OCI-LY7 (cell line): ENCODE data around the gene EHD3. TPM values are rescaled to one million over a fixed set of nuclear protein-coding genes. Genes with fewer than 3 reads are reported as not detected.
A peak's percentile ranks its signal among the peaks of the same experiment; 100 is the strongest.
"Not testable (repeated sequence)": the region's sequence is repeated elsewhere in the genome, so short reads cannot be mapped to it uniquely, and the experiment has no call there.

Experiments
- BruUV-seq: library from RNA; stranded (reverse); fragments of 400-500 nt; replicated peaks from 2 replicates; lab custom pipeline; 2021; lab: Mats Ljungman, UMichigan
- CTCF ChIA-PET: fragments of 300-600 bp; sonication (Branson Sonifier 250); formaldehyde crosslinking; loops from one replicate; lab custom pipeline; 2022; ENCODE audit warnings: antibody characterized with exemption; ENCODE audit not compliant: unreplicated experiment; lab: Charles Lee
- POLR2A ChIA-PET: fragments of 300-600 bp; sonication (Branson Sonifier 250); formaldehyde crosslinking; loops from one replicate; lab custom pipeline; 2022; ENCODE audit warnings: antibody characterized with exemption; lab: Charles Lee
- DNase-seq: peaks from one replicate; pipeline ENCODE4 v3.0.0-alpha.2; 2015; ENCODE audit warnings: low spot score
- H2AFZ ChIP-seq: fragments of 200-600 bp; sonication (generic), shearing (Covaris generic); 2 replicates; pipeline ENCODE4 v1.6.1; 2014; ENCODE audit warnings: mild to moderate bottlenecking, antibody characterized with exemption, low read length, moderate library complexity
- H3K27ac ChIP-seq: fragments of 200-600 bp; sonication (generic); 2 replicates; pipeline ENCODE4 v1.5.1; 2014; ENCODE audit warnings: mixed run types, low read depth, mild to moderate bottlenecking, moderate library complexity, low read length, inconsistent platforms; ENCODE audit not compliant: poor library complexity, severe bottlenecking
- H3K36me3 ChIP-seq: fragments of 200-600 bp; sonication (generic); 2 replicates; pipeline ENCODE4 v1.6.1; 2014; ENCODE audit warnings: mild to moderate bottlenecking, antibody characterized with exemption, low read length, moderate library complexity, mixed read lengths; ENCODE audit not compliant: insufficient read depth
- H3K4me1 ChIP-seq: fragments of 200-600 bp; sonication (generic); 2 replicates; pipeline ENCODE4 v1.5.1; 2014; ENCODE audit warnings: mild to moderate bottlenecking, low read length; ENCODE audit not compliant: insufficient read depth, poor library complexity, severe bottlenecking
- H3K4me2 ChIP-seq: fragments of 200-600 bp; sonication (generic); 2 replicates; pipeline ENCODE4 v1.6.1; 2014; ENCODE audit warnings: mild to moderate bottlenecking, low read length
- H3K4me3 ChIP-seq: fragments of 200-600 bp; sonication (generic); 2 replicates; pipeline ENCODE4 v1.5.1; 2014; ENCODE audit warnings: mild to moderate bottlenecking, low read depth, low read length; ENCODE audit not compliant: poor library complexity, severe bottlenecking
- H3K79me2 ChIP-seq: fragments of 200-600 bp; sonication (generic); 2 replicates; pipeline ENCODE4 v1.6.1; 2016; ENCODE audit warnings: low read depth, mild to moderate bottlenecking, low read length, moderate library complexity, mixed read lengths; ENCODE audit not compliant: insufficient read depth
- H3K9me2 ChIP-seq: fragments of 200-600 bp; sonication (generic); 2 replicates; pipeline ENCODE4 v1.6.1; 2016; ENCODE audit warnings: mild to moderate bottlenecking, low read length, mixed read lengths; ENCODE audit not compliant: insufficient read depth
- H3K9me3 ChIP-seq: fragments of 200-600 bp; sonication (generic); 2 replicates; pipeline ENCODE4 v1.6.1; 2014; ENCODE audit warnings: mild to moderate bottlenecking, mixed run types, low read length, mixed read lengths
- H4K20me1 ChIP-seq: fragments of 200-600 bp; sonication (generic); 2 replicates; pipeline ENCODE4 v1.6.1; 2014; ENCODE audit warnings: mild to moderate bottlenecking, antibody characterized with exemption, low read length, moderate library complexity, mixed read lengths; ENCODE audit not compliant: insufficient read depth
- EZH2phosphoT487 ChIP-seq: fragments of 200-600 bp; sonication (generic); IDR thresholded peaks from 2 replicates; pipeline ENCODE4 v1.6.1; 2018; ENCODE audit warnings: low read depth, borderline replicate concordance, mild to moderate bottlenecking, mixed run types, antibody characterized with exemption, low read length, moderate library complexity, mixed read lengths
- intact Hi-C: fragments of 100-400 bp; cut with micrococcal nuclease; formaldehyde crosslinking; loops from one replicate; pipeline ENCODE4 v1.10.0; 2022; ENCODE audit not compliant: unreplicated experiment
- total RNA-seq, 2 experiments: library from RNA; depleted of rRNA in 1 of 2; stranded (reverse); fragments of >200 nt in 1 of 2; shearing (Covaris generic) in 1 of 2; gene quantifications; 2 replicates each; pipeline ENCODE4 v1.2.3, GENCODE V29; 2014 to 2022
- TF ChIP-seq, protein P1 (sequence below): fragments of 200-600 bp; sonication (generic); conservative IDR thresholded peaks from 2 replicates; pipeline ENCODE4 v1.5.1; 2014; ENCODE audit warnings: mild to moderate bottlenecking, antibody characterized with exemption, low read length, moderate library complexity, mixed read lengths

Gene EHD3
- total RNA-seq, 2 experiments from 2014 or later: 0.73 to 3.4 TPM

DNA sequence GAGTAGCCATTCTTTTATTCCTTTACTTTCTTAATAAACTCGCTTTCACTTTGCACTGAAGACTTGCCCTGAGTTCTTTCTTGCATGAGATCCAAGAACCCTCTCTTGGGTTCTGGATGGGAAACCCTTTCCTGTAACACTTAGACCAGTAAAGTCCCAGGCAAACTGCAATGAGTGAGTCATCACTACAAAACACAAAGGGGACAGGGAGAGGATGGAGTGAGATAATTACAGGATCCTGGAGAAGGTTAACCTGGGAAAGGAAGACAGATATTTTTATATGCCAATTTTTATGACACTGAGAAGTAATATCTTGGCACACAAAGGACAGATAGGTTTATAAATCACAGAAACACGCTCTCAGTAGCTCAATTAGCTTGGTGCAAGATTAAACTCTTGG lies 48.7 kb downstream of the EHD3 start:
- POLR2A ChIA-PET: no interaction called here

DNA sequence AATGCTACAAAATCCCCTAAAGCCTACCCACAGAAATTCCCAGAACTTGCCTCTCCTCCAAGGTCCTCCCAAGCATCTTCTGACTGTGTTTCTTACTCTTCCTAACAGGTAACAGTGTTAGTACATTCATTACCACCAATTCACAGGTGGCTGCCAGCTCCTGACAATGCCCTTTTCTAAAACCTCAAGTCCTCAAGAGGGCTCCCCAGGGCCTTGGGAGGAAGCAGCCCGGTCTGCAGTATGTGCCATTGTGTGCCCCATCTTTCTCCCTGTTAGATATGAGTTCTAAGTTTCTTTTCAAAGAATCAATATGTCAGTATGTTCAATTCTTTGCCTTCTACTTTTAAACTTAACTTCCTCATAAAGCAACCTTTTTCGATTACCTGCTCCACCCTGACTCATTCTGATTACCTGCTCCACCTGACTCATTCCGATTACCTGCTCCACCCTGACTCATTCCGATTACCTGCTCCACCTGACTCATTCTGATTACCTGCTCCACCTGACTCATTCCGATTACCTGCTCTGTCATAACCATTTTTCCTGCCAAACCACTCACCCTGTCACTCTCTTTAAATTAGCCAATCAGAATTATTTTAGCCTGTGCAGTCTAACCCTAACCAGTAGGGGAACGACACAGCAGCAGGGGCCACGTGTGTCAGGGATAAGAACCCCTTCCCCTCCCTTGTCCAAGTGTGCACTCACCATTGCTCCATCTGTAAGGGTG lies 49.4 kb downstream of the EHD3 start:
- CTCF ChIA-PET, intact Hi-C loops, H3K9me2 ChIP-seq: not testable (repeated sequence)

More for the DNA sequence above, 48.7 kb downstream of the EHD3 start:
- H3K27ac ChIP-seq: no peak overlapping the region
- no peaks in the 10 kb centered on the region for H4K20me1 ChIP-seq
- H3K9me2 ChIP-seq: no peaks in the 10 kb centered on the region
- no peak for TF ChIP-seq EZH2phosphoT487
- TF ChIP-seq, protein P1, sequence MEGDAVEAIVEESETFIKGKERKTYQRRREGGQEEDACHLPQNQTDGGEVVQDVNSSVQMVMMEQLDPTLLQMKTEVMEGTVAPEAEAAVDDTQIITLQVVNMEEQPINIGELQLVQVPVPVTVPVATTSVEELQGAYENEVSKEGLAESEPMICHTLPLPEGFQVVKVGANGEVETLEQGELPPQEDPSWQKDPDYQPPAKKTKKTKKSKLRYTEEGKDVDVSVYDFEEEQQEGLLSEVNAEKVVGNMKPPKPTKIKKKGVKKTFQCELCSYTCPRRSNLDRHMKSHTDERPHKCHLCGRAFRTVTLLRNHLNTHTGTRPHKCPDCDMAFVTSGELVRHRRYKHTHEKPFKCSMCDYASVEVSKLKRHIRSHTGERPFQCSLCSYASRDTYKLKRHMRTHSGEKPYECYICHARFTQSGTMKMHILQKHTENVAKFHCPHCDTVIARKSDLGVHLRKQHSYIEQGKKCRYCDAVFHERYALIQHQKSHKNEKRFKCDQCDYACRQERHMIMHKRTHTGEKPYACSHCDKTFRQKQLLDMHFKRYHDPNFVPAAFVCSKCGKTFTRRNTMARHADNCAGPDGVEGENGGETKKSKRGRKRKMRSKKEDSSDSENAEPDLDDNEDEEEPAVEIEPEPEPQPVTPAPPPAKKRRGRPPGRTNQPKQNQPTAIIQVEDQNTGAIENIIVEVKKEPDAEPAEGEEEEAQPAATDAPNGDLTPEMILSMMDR: no peak
- H3K4me3 ChIP-seq: no peak overlapping the region
- H3K4me1 ChIP-seq: no peaks in the 10 kb centered on the region
- no peaks in the 10 kb centered on the region for H3K36me3 ChIP-seq
- intact Hi-C loops: no loop called here
- CTCF ChIA-PET: no interaction called here
- no peak overlapping the region for H2AFZ ChIP-seq
- DNase-seq: no peak
- H3K4me2 ChIP-seq: no peak overlapping the region
- no TSS peak for BruUV-seq
- H3K9me3 ChIP-seq: no peaks in the 10 kb centered on the region
- H3K79me2 ChIP-seq: no peaks in the 10 kb centered on the region

DNA sequence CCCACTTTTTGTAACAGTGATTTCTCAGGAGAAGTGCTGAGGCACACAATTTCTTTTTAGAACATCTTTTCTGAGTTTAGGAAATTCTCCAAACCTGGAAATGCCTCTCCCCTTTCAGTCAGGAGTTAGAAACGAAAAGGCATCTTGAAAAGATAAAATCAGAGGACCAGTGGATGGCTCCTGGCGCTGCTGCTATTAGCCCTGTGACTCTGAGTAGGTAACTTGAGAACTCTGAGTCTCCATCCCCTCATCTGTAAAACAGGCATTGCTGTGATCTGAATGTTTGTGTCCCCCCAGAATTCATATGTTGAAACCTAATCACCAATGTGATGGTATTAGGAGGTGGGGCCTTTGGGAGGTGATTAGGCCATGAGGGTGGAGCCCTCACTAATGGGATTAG lies 50.2 kb downstream of the EHD3 start:
- H4K20me1 ChIP-seq: no peaks in the 10 kb centered on the region
- H3K36me3 ChIP-seq: no peaks in the 10 kb centered on the region
- no peak overlapping the region for H3K27ac ChIP-seq
- H3K9me2 ChIP-seq: no peaks in the 10 kb centered on the region
- no peak overlapping the region for H2AFZ ChIP-seq
- no peaks in the 10 kb centered on the region for H3K79me2 ChIP-seq
- no TSS peak for BruUV-seq
- CTCF ChIA-PET: no interaction called here
- H3K4me3 ChIP-seq: no peak overlapping the region
- H3K4me1 ChIP-seq: no peaks in the 10 kb centered on the region
- DNase-seq: no peak
- intact Hi-C loops: no loop called here
- TF ChIP-seq, protein P1: no peak
- no peak for TF ChIP-seq EZH2phosphoT487
- no peak overlapping the region for H3K4me2 ChIP-seq
- no peaks in the 10 kb centered on the region for H3K9me3 ChIP-seq
- POLR2A ChIA-PET: interaction anchor here (1.5 kb wide), 1 partner anchor 28 kb away, joined by 3 read pairs; no protein-coding TSS in a partner anchor

More for the DNA sequence above, 49.4 kb downstream of the EHD3 start:
- POLR2A ChIA-PET, H3K4me1 ChIP-seq, H2AFZ ChIP-seq, H4K20me1 ChIP-seq, H3K4me2 ChIP-seq, H3K9me3 ChIP-seq, H3K27ac ChIP-seq, H3K79me2 ChIP-seq, BruUV-seq, H3K36me3 ChIP-seq, H3K4me3 ChIP-seq: not testable (repeated sequence)
- peak; percentile 7 for DNase-seq
